Neural cell (in vitro differentiated cells): Measurements from ENCODE around the gene AP3S2.

ENCODE experiments used
- CTCF ChIP-seq: fragments of 450-650 bp; IDR thresholded peaks from 2 replicates; pipeline ENCODE4 v1.5.1; 2014; ENCODE audit warnings: antibody characterized with exemption, mild to moderate bottlenecking, moderate library complexity; ENCODE audit not compliant: poor library complexity, severe bottlenecking
- EZH2 ChIP-seq: fragments of 200-600, 300-800 bp; shearing (Covaris generic), sonication (generic); IDR thresholded peaks from 2 replicates; pipeline ENCODE4 v1.6.1; 2014; ENCODE audit warnings: antibody characterized with exemption, low read length, borderline replicate concordance, mild to moderate bottlenecking; ENCODE audit not compliant: insufficient read depth, poor library complexity, severe bottlenecking
- POLR2AphosphoS5 ChIP-seq: IDR thresholded peaks from 2 replicates; pipeline ENCODE4 v1.6.1; 2012
- RAD21 ChIP-seq: fragments of 450-650 bp; conservative IDR thresholded peaks from 2 replicates; pipeline ENCODE4 v1.6.1; 2014; ENCODE audit warnings: antibody characterized with exemption, mild to moderate bottlenecking, moderate library complexity
- TAF1 ChIP-seq: IDR thresholded peaks from 2 replicates; pipeline ENCODE4 v1.6.1; 2012; ENCODE audit warnings: low read depth

- TF ChIP-seq RAD21 (no peak), POLR2AphosphoS5 (no peak), TAF1 (no peak), CTCF (no peak), EZH2 (no peak)
These were observed 105.8 kb downstream of the AP3S2 start for GRCh38 chr15:89787944-89788343.
